ENCODE measurements around the gene DGAT2.

The DGAT2 gene

GRCh38 chr11:75780888-75781287, 12.3 kb downstream of the DGAT2 start:
- no peak for DNase-seq (ENCODE audit: low read depth in 2 of 2)

GRCh38 chr11:75781296-75781695, 12.7 kb downstream of the DGAT2 start:
- DNase-seq (ENCODE audit: low read depth in 2 of 2) = no peak

- no peak for DNase-seq (ENCODE audit: low read depth in 2 of 2)
Observed at GRCh38 chr11:75781831-75782230, 13.3 kb downstream of the DGAT2 start.

GRCh38 chr11:75782540-75783263, 14.1 kb downstream of the DGAT2 start:
- DNase-seq (ENCODE audit: low read depth in 2 of 2) = no peak

GRCh38 chr11:75783416-75784084, 15.0 kb downstream of the DGAT2 start:
- DNase-seq (ENCODE audit: low read depth in 2 of 2) = no peak

GRCh38 chr11:75784085-75784478, 15.5 kb downstream of the DGAT2 start:
- no peak for DNase-seq (ENCODE audit: low read depth in 2 of 2)

GRCh38 chr11:75784506-75784905, 15.9 kb downstream of the DGAT2 start:
- DNase-seq (ENCODE audit: low read depth in 2 of 2) = no peak

- no peak for DNase-seq (ENCODE audit: low read depth in 2 of 2)
Observed at GRCh38 chr11:75785187-75785586, 16.6 kb downstream of the DGAT2 start.

- no peak for DNase-seq (ENCODE audit: low read depth in 2 of 2)
Observed at GRCh38 chr11:75786101-75786736, 17.6 kb downstream of the DGAT2 start.

GRCh38 chr11:75789521-75789920, 20.9 kb downstream of the DGAT2 start:
- no peak for DNase-seq (ENCODE audit: low read depth in 2 of 2)

- no peak for DNase-seq (ENCODE audit: low read depth in 2 of 2)
Observed at GRCh38 chr11:75790986-75791385, 22.4 kb downstream of the DGAT2 start.

GRCh38 chr11:75792127-75792731, 23.7 kb downstream of the DGAT2 start:
- DNase-seq (ENCODE audit: low read depth in 2 of 2) = no peak

- DNase-seq (ENCODE audit: low read depth in 2 of 2) = no peak
Observed at GRCh38 chr11:75792997-75793800, 24.6 kb downstream of the DGAT2 start.

- DNase-seq (ENCODE audit: low read depth in 2 of 2) = no peak
Observed at GRCh38 chr11:75793966-75794365, 25.4 kb downstream of the DGAT2 start.

GRCh38 chr11:75795276-75796090, 26.9 kb downstream of the DGAT2 start:
- no peak for DNase-seq (ENCODE audit: low read depth in 2 of 2)

- no peak for DNase-seq (ENCODE audit: low read depth in 2 of 2)
Observed at GRCh38 chr11:75796091-75796435, 27.5 kb downstream of the DGAT2 start.

GRCh38 chr11:75797116-75797515, 28.5 kb downstream of the DGAT2 start:
- no peak for DNase-seq (ENCODE audit: low read depth in 2 of 2)

- DNase-seq (ENCODE audit: low read depth in 2 of 2) = no peak
Observed at GRCh38 chr11:75797792-75798191, 29.2 kb downstream of the DGAT2 start.

- no peak for DNase-seq (ENCODE audit: low read depth in 2 of 2)
Observed at GRCh38 chr11:75800136-75800675, 31.6 kb downstream of the DGAT2 start.

- DNase-seq (ENCODE audit: low read depth in 2 of 2) = no peak
Observed at GRCh38 chr11:75800728-75801361, 32.3 kb downstream of the DGAT2 start.

Data from stimulated activated CD4-positive, alpha-beta T cell treated with anti-CD3 and anti-CD28 coated beads, Interleukin-4, amount 100 ng/mL, for 48 hours (primary cell).